Spleen (tissue), 7 donors: ENCODE results near the gene SPRY2.

Experiments
- POLR2A ChIP-seq, 3 donors: fragments of 450-650 bp; IDR thresholded peaks; one replicate each; pipeline ENCODE4 v1.5.1; 2017; ENCODE audit warnings: antibody characterized with exemption in 3 of 3, mild to moderate bottlenecking in 1 of 3
- TF ChIP-seq, protein P1 (sequence below), 11 experiments: fragments of 200-600 bp in 7 of 11; fragments of 450-650 bp in 4 of 11; sonication (generic) in 4 of 11; IDR thresholded peaks in 8 of 11; conservative IDR thresholded peaks in 3 of 11; 1 replicate in 7 of 11; 2 replicates in 4 of 11; pipeline versions ENCODE4 v1.4.0 to v1.8.0; 2016 to 2021; ENCODE audit warnings: antibody characterized with exemption in 11 of 11, inconsistent platforms in 4 of 11, mild to moderate bottlenecking in 1 of 11
- donor health status: DM: no; HTN: no; CAD: no; lungs with moderate emphysema.
- donor health status: DM: no; HTN: no; CAD: no.
- donor health status: DM: no; HTN: no; CAD: no.

DNA sequence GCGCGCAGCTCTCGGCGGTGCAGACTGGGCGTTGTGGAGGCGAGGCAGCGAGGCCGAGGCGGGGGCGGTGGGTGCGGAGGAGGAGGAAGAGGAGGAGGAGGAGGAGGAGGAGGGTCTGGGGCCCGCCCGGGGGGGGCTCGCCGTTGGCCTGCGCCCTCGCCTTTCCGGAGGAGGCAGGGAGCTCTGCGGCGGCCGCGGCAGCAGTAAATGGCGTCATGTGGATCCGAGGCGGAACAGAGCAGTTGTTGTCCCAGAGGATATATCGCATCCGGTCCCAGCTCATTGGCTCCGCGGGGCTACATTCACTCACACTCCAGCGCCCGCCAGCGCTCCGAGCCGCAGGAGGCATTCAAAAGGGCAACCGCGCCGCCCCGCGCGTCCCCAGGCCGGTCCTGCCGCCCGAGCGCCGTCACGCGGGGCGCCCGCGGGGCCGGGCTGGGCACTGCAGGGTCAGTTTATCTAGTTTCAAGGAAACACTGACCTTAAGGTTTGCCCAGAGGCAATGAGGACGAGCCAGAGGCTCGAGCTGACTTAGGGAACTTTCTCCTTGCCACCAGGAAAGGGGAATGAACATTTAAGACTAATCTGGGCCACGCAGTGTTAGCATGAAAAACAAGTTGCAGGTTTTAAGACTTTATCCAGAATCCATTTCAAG is at the start of gene SPRY2:
- TF ChIP-seq, protein P1, sequence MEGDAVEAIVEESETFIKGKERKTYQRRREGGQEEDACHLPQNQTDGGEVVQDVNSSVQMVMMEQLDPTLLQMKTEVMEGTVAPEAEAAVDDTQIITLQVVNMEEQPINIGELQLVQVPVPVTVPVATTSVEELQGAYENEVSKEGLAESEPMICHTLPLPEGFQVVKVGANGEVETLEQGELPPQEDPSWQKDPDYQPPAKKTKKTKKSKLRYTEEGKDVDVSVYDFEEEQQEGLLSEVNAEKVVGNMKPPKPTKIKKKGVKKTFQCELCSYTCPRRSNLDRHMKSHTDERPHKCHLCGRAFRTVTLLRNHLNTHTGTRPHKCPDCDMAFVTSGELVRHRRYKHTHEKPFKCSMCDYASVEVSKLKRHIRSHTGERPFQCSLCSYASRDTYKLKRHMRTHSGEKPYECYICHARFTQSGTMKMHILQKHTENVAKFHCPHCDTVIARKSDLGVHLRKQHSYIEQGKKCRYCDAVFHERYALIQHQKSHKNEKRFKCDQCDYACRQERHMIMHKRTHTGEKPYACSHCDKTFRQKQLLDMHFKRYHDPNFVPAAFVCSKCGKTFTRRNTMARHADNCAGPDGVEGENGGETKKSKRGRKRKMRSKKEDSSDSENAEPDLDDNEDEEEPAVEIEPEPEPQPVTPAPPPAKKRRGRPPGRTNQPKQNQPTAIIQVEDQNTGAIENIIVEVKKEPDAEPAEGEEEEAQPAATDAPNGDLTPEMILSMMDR (IDR thresholded peaks at IDR 0.05 in 8 of 11, conservative IDR thresholded peaks at IDR 0.05 in 3 of 11), result peak in 2 of 11 experiments; percentile 24 to 43
- TF ChIP-seq POLR2A (IDR thresholded peaks at IDR 0.05), result peak in 1 of 3 donors; percentile 83
